ENCODE results near the gene STAT5B.
"Not testable (repeated sequence)": the region's sequence is repeated elsewhere in the genome, so short reads cannot be mapped to it uniquely, and the experiment has no call there.

Gene STAT5B

DNA sequence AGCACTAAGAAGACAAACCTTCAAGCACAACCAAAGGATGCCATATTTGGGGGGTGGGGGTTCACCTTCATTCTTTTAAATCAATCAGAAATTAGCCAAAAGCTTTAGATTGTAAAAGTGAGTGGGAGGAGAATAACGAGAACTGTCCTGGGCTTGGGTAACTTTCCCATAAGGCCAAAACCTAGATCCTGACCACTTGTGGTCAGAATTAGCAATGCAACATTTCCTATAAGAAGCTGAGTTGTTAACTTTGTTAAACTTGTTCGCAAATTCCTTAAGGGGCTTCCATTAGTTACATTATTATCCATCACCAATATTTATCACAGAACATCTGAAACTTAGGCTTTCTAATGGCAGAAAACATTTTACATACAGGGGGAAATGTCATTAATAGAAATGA lies 25.1 kb downstream of the STAT5B start:
- no peak overlapping the region for H3K4me3 ChIP-seq (ENCODE audit: low read length)
- no peak overlapping the region for H3K9ac ChIP-seq (ENCODE audit: low read depth, low read length)
- no peaks in the 10 kb centered on the region for H3K36me3 ChIP-seq (ENCODE audit: insufficient read depth, low read length)
- H3K9me3 ChIP-seq (replicated peaks; ENCODE audit: low read length) = no peaks in the 10 kb centered on the region
- H3K27me3 ChIP-seq (ENCODE audit: control insufficient read depth, insufficient read depth, low read length) = no peaks in the 10 kb centered on the region
- H3K4me1 ChIP-seq (ENCODE audit: control insufficient read depth, insufficient read depth, low read length) = peaks cover 25% of the 10 kb centered on the region
- H3K4me2 ChIP-seq (ENCODE audit: low read length) = no peak overlapping the region

DNA sequence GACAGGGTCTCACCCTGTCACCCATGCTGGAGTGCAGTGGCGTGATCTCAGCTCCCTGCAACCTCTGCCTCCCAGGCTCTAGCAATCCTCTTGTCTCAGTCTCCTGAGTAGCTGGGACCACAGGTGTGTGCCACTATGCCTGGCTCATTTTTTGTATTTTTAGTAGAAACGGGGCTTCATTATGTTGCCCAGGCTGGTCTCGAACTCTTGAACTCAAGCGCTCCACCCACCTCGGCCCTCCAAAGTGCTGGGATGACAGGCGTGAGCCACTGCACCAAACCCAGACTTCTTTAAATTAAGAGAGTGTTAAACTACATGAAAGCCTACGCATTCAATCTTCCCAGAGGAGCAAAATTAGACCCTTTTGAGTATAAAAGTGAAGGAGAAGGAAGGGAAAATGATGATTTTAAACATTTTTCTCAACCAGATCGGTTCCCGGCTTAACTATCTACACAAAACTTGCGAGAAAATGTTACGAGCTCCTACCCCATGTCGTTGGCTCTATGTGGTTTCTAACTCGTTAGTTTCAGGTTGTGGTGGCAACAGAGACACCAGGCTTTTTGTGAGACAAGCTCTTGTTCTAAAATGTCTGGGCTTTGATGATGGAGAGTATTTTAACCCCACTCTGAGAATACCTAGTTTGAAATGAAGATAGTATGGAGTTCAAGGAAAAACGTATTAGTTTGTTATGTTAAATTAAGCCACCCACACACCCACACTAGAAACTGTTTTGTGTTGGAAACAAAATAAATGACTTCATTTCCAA lies 26.3 kb downstream of the STAT5B start:
- H3K4me3 ChIP-seq (ENCODE audit: low read length) = no peak overlapping the region
- no peak overlapping the region for H3K9ac ChIP-seq (ENCODE audit: low read depth, low read length)
- no peaks in the 10 kb centered on the region for H3K36me3 ChIP-seq (ENCODE audit: insufficient read depth, low read length)

DNA sequence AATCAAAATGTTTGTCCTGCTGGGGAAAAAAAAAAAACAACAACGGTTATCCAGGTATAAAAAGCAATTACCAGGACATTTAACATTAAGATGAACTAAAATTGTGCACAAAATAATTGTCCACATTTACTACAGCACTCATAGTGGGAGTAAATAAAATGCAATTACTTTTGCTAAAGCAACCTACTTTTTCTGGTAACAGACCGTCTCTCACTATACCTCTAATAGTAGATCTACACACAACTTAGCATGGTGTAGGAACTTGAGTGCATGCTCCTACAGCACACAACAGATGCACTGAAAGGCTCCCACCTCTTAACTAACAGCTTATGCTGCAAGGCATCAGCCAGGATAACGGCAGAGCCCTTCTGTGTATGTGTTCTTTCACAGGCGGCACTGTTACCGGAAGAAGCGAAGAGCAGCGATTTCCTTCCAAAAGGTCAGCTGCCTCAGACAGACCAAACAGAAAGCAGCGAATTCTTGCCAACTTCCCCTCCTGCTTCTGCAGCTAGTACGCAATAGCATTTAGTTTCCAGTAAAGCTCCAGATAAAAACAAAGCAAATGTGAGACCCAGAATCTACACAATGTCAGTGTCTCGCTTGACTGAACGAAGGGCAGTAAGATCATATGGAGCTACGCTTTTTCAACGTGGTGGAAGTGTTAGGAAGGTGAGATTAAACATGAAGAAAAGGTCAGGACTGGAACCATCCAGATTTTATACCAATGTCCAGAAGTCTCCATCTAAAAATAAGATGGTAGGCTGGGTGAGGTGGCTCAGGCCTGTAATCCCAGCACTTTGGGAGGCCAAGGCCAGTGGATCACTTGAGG lies 27.6 kb downstream of the STAT5B start:
- Histone ChIP-seq H3K9ac (ENCODE audit: low read depth, low read length) (peak overlapping the region; percentile 39), H3K4me2 (ENCODE audit: low read length) (peak overlapping the region; percentile 72), H3K27me3 (ENCODE audit: control insufficient read depth, insufficient read depth, low read length) (no peaks in the 10 kb centered on the region), H3K36me3 (ENCODE audit: insufficient read depth, low read length) (no peaks in the 10 kb centered on the region), H3K4me1 (ENCODE audit: control insufficient read depth, insufficient read depth, low read length) (peaks cover 25% of the 10 kb centered on the region), H3K9me3 (replicated peaks; ENCODE audit: low read length) (no peaks in the 10 kb centered on the region), H3K4me3 (ENCODE audit: low read length) (peak overlapping the region; percentile 61)

More for the DNA sequence above, 26.3 kb downstream of the STAT5B start:
- Histone ChIP-seq H3K4me1 (ENCODE audit: control insufficient read depth, insufficient read depth, low read length) (peaks cover 25% of the 10 kb centered on the region), H3K9me3 (replicated peaks; ENCODE audit: low read length) (no peaks in the 10 kb centered on the region), H3K27me3 (ENCODE audit: control insufficient read depth, insufficient read depth, low read length) (no peaks in the 10 kb centered on the region), H3K4me2 (ENCODE audit: low read length) (no peak overlapping the region)

DNA sequence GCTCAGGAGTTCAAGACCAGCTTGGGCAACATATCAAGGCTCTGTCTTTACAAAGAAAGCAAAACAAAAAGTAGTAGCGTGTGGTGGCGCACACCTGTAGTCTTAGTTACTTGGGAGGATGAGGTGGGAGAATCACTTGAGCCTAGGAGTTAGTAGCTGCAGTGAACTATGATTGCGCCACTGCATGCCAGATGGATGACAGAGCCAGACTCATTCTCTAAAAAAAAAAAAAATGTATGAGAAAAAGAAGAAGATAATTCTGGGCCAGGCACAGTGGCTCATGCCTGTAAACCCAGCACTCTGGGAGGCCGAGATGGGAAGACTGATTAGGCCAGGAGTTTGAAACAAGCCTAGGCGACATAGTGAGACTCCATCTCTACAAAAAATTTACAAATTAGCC lies 28.5 kb downstream of the STAT5B start:
- Histone ChIP-seq H3K4me1 (ENCODE audit: control insufficient read depth, insufficient read depth, low read length) (peaks cover 16% of the 10 kb centered on the region), H3K4me3 (ENCODE audit: low read length) (no peak overlapping the region), H3K36me3 (ENCODE audit: insufficient read depth, low read length) (no peaks in the 10 kb centered on the region), H3K4me2 (ENCODE audit: low read length) (peak overlapping the region; percentile 72), H3K9me3 (replicated peaks; ENCODE audit: low read length) (no peaks in the 10 kb centered on the region), H3K9ac (ENCODE audit: low read depth, low read length) (peak overlapping the region; percentile 5), H3K27me3 (ENCODE audit: control insufficient read depth, insufficient read depth, low read length) (no peaks in the 10 kb centered on the region)

DNA sequence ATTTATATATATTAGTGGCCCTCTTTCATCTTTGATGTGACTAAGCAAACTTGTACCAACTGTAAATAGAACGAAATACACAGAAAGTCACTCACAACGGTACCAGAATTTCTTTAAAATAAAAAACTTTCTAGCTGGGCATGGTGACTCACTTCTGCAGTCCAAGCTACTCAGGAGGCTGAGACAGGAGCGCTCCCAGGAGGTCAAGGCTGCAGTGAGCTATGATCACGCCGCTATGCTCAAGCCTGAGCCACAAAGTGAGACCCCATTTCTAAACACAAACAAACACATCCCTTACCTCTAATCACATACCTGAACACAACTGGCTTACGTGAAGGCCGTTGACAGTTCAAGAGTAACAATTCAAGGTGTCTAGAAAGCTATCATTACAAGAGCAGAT lies 29.7 kb downstream of the STAT5B start:
- Histone ChIP-seq H3K36me3 (ENCODE audit: insufficient read depth, low read length) (no peaks in the 10 kb centered on the region), H3K27me3 (ENCODE audit: control insufficient read depth, insufficient read depth, low read length) (no peaks in the 10 kb centered on the region), H3K9ac (ENCODE audit: low read depth, low read length) (no peak overlapping the region), H3K4me2 (ENCODE audit: low read length) (no peak overlapping the region), H3K9me3 (replicated peaks; ENCODE audit: low read length) (no peaks in the 10 kb centered on the region), H3K4me1 (ENCODE audit: control insufficient read depth, insufficient read depth, low read length) (peaks cover 12% of the 10 kb centered on the region), H3K4me3 (ENCODE audit: low read length) (no peak overlapping the region)

DNA sequence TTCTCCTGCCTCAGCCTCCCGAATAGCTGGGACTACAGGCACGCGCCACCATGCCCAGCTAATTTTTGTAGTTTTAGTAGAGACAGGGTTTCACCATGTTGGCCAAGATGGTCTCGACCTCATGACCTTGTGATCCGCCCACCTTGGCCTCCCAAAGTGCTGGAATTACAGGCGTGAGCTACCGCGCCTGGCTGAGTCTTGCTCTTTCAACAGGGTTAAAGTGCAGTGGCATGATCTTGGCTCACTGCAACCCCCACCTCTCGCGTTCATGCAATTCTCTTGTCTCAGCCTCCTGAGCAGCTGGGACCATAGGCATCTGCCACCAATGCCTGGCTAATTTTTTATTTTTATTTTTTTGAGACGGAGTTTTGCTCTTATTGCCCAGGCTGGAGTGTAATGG lies 31.0 kb downstream of the STAT5B start:
- not testable (repeated sequence) for H3K4me3 ChIP-seq (ENCODE audit: low read length); H3K9ac ChIP-seq (ENCODE audit: low read depth, low read length); H3K4me2 ChIP-seq (ENCODE audit: low read length); H3K9me3 ChIP-seq (replicated peaks; ENCODE audit: low read length); H3K36me3 ChIP-seq (ENCODE audit: insufficient read depth, low read length); H3K27me3 ChIP-seq (ENCODE audit: control insufficient read depth, insufficient read depth, low read length)
- peaks cover 12% of the 10 kb centered on the region for H3K4me1 ChIP-seq (ENCODE audit: control insufficient read depth, insufficient read depth, low read length)

DNA sequence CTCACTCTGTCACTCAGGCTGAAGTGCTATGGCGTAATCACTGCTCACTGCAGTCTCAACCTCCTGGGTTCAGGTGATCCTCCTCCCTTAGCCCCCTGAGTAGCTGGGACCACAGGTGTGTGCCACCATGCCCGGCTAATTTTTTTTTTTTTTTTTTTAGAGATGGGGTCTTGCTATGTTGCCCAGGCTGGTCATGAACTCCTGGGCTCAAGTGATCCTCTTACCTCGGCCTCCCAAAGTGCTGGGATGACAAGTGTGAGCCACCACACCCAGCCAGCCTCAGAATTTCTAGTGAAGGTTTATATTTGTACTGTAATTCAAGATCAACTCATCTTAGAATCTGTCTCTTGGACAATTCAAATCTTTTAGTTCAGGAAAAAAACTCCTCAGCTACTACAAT lies 32.1 kb downstream of the STAT5B start:
- not testable (repeated sequence) for H3K27me3 ChIP-seq (ENCODE audit: control insufficient read depth, insufficient read depth, low read length); H3K4me3 ChIP-seq (ENCODE audit: low read length); H3K9ac ChIP-seq (ENCODE audit: low read depth, low read length); H3K4me2 ChIP-seq (ENCODE audit: low read length); H3K9me3 ChIP-seq (replicated peaks; ENCODE audit: low read length); H3K36me3 ChIP-seq (ENCODE audit: insufficient read depth, low read length)
- H3K4me1 ChIP-seq (ENCODE audit: control insufficient read depth, insufficient read depth, low read length) = peaks cover 12% of the 10 kb centered on the region

DNA sequence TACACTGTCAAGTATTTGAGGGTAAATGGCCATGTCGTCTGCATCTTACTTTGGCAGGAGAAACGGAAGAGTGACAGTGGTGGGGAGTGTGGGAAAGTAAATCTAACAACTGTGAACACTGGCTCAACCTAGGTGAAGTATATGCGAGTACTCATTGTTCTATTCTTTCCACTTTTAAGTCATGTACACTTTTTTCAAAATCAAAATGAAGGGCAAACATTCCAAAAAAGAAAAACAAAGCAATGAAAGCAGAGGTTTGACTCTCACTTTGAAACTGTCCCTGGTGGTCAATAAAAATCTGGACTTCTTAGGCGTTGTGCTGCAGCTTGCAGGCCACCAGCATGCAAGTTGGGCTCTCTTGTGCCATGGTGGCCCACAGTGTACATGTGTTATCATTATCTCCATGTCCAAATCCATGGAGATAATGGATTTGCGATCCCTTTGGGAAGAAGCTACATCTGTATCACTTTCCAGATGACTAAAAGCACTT lies 32.7 kb downstream of the STAT5B start:
- no peak overlapping the region for H3K4me2 ChIP-seq (ENCODE audit: low read length)
- H3K36me3 ChIP-seq (ENCODE audit: insufficient read depth, low read length) = no peaks in the 10 kb centered on the region
- no peaks in the 10 kb centered on the region for H3K27me3 ChIP-seq (ENCODE audit: control insufficient read depth, insufficient read depth, low read length)
- peaks cover 8% of the 10 kb centered on the region for H3K4me1 ChIP-seq (ENCODE audit: control insufficient read depth, insufficient read depth, low read length)
- no peak overlapping the region for H3K9ac ChIP-seq (ENCODE audit: low read depth, low read length)
- no peaks in the 10 kb centered on the region for H3K9me3 ChIP-seq (replicated peaks; ENCODE audit: low read length)
- H3K4me3 ChIP-seq (ENCODE audit: low read length) = no peak overlapping the region

DNA sequence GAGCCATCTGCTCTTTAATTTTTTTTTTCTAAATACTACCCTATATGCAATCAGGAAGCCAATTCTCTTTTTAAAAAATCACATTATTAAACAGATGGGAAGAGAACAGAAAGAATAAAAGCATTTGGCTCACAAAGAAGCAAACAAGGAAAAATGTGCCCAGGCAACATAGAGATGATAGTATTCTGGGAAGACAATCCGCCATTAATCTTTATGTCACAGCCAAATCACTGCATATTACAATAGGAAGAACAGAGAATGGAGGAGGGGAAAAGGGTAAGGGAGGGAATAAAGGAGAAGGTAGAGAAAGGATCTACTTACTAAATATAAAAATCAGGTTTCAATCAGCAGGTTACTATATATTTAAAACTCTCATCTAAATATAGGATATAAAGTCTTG lies 34.3 kb downstream of the STAT5B start:
- Histone ChIP-seq H3K36me3 (ENCODE audit: insufficient read depth, low read length) (no peaks in the 10 kb centered on the region), H3K9me3 (replicated peaks; ENCODE audit: low read length) (no peaks in the 10 kb centered on the region), H3K4me1 (ENCODE audit: control insufficient read depth, insufficient read depth, low read length) (no peaks in the 10 kb centered on the region), H3K9ac (ENCODE audit: low read depth, low read length) (no peak overlapping the region), H3K4me2 (ENCODE audit: low read length) (no peak overlapping the region), H3K27me3 (ENCODE audit: control insufficient read depth, insufficient read depth, low read length) (no peaks in the 10 kb centered on the region), H3K4me3 (ENCODE audit: low read length) (no peak overlapping the region)

DNA sequence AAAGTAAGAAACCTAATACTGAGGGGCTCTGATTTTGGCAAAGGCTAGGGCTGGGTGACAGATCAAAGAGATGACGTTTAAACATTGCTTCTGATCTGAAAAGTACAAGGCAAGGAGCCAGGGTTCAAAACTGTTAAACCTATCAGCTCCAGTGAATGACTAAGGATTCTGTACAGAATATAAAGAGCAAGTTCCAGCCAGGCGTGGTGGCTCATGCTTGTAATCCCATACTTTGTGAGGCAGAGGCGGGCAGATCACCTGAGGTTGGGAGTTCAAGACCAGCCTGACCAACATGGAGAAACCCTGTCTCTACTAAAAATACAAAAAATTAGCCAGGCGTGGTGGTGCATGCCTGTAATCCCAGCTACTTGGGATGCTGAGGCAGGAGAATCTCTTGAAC lies 35.3 kb downstream of the STAT5B start:
- H3K4me3 ChIP-seq (ENCODE audit: low read length); H3K4me2 ChIP-seq (ENCODE audit: low read length); H3K9me3 ChIP-seq (replicated peaks; ENCODE audit: low read length); H3K4me1 ChIP-seq (ENCODE audit: control insufficient read depth, insufficient read depth, low read length); H3K27me3 ChIP-seq (ENCODE audit: control insufficient read depth, insufficient read depth, low read length); H3K36me3 ChIP-seq (ENCODE audit: insufficient read depth, low read length); H3K9ac ChIP-seq (ENCODE audit: low read depth, low read length): not testable (repeated sequence)

DNA sequence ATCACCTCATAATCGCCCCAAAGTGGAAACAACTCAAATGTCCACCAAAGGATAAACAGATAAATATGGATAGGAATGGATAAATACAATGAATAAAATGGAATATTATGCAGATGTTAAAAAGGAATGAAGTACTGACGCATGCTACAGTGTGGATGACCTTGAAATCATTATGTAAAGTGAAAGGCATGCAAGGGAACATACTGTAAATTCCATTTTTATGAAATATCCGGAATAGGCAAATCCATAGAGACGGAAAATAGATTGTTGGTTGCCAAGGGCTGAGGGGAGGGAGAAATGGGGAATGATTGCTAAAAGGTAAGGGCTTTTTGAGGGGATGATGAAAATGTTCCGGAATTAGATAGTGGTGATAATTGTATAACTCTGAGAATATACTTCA lies 36.0 kb downstream of the STAT5B start:
- H3K4me3 ChIP-seq (ENCODE audit: low read length) = no peak overlapping the region
- H3K27me3 ChIP-seq (ENCODE audit: control insufficient read depth, insufficient read depth, low read length) = no peaks in the 10 kb centered on the region
- no peaks in the 10 kb centered on the region for H3K9me3 ChIP-seq (replicated peaks; ENCODE audit: low read length)
- H3K4me2 ChIP-seq (ENCODE audit: low read length) = no peak overlapping the region
- no peaks in the 10 kb centered on the region for H3K4me1 ChIP-seq (ENCODE audit: control insufficient read depth, insufficient read depth, low read length)
- no peaks in the 10 kb centered on the region for H3K36me3 ChIP-seq (ENCODE audit: insufficient read depth, low read length)
- H3K9ac ChIP-seq (ENCODE audit: low read depth, low read length) = no peak overlapping the region

Measured in skeletal muscle satellite cell (primary cell).